ENCODE measurements around the gene HECA. TPM values are rescaled to one million over a fixed set of nuclear protein-coding genes. Genes with fewer than 3 reads are reported as not detected.
"Not testable (repeated sequence)": the region's sequence is repeated elsewhere in the genome, so short reads cannot be mapped to it uniquely, and the experiment has no call there.

The HECA gene
- polyA plus RNA-seq, 3 donors, result 14.4 to 17.4 (median 16.0) TPM

DNA sequence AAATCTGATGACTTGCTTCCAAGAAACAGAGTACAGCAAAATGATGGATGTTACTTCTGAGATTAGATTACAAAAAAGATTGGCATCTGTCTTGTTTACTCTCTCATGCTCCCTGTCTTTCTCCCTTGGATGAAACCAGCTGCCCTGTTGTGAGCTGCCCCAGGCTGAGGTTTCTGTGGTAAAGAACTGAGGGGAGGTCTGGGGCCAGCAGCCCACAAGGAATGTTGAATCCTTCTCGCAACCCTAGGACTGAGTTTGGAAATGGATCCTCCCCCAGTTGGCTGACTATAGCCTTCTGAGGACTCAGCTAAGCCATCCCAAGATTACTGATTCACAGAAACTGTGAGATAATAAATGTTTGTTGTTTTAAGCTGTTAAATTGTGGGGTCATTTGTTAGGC is 5.6 kb upstream of the HECA start:
- DNase-seq (ENCODE audit: extremely low read depth in 1 of 11, low read depth in 9 of 11, low spot score in 4 of 11), result no peak

DNA sequence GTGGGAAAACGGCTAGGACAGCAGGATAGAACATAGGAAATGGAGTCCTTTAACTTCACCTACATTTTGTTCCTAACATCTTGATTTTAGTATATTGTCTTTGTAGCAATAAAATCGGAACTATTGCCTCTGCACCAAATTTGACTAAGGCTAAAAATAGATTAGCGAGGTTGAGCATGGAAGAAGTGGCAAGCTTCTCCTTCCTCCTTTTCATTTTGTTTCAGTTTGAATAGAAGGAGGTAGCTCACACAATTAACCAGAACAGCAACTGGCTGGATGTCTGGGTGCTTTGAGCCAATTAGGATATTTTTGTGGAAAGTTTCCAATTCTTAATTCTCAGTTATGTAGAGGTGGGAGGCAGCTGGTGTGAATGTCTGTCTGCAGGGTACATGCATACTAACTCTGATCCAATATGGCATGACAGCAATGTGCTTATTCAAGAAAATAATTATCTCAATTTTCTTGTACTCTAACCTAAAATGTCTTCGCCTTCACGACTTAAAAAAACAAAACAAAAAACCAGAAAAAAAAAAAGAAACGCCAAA is 3.1 kb upstream of the HECA start:
- DNase-seq (ENCODE audit: extremely low read depth in 1 of 11, low read depth in 9 of 11, low spot score in 4 of 11), result no peak

DNA sequence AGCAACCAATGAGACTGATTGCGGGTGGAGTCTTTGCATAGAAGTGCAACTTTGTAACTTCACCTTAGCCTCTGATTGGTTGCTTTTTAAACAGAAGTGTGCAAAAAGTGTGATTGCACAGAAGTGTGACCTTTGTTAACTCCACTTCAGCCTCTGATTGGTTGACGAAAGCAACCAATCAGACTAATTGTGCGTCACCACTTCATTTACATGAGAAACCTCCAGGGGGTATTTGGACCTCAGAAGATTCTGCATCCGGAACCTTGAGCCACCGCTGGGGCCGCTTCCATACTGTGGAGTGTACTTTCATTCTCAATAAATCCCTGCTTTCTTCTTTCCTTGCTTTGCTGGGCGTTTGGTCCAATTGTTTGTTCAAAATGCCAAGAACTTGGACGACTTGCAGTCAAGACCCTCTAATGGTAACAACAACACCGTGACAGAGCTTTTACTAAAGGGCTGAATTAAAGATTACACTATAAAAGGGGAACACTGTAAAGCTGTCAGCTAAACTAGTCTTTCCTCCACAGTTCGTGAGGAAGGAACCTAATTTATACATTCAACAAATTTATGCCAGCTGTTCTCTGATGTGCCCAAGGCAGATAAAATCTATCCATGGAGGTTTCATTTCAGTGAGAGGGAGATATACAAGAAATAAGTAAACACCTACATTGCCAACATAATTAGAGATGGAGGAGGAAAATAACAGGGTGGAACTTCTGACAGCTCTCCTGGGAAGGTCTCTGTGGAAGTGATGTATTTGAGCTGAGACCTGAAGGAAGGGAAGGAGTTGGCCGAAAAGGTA is 1.4 kb upstream of the HECA start:
- no peak for DNase-seq (ENCODE audit: extremely low read depth in 1 of 11, low read depth in 9 of 11, low spot score in 4 of 11)

DNA sequence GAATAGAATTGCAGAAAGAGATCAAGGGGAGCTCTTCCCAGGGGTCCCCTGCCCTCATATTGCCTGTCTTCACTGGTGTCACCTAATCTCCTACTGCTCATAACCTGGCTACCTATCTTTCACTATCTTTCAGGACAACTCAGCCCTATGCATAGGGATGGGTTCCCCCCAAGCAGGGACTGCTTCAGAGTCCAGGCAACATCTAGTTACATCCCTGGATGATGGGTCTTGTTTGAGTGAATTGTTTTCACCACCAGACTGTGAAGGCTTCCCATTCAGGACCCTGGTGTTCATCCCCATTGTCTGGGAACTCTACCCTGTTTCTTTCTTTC is 850 bp upstream of the HECA start:
- DNase-seq (ENCODE audit: extremely low read depth in 1 of 11, low read depth in 9 of 11, low spot score in 4 of 11), result no peak

DNA sequence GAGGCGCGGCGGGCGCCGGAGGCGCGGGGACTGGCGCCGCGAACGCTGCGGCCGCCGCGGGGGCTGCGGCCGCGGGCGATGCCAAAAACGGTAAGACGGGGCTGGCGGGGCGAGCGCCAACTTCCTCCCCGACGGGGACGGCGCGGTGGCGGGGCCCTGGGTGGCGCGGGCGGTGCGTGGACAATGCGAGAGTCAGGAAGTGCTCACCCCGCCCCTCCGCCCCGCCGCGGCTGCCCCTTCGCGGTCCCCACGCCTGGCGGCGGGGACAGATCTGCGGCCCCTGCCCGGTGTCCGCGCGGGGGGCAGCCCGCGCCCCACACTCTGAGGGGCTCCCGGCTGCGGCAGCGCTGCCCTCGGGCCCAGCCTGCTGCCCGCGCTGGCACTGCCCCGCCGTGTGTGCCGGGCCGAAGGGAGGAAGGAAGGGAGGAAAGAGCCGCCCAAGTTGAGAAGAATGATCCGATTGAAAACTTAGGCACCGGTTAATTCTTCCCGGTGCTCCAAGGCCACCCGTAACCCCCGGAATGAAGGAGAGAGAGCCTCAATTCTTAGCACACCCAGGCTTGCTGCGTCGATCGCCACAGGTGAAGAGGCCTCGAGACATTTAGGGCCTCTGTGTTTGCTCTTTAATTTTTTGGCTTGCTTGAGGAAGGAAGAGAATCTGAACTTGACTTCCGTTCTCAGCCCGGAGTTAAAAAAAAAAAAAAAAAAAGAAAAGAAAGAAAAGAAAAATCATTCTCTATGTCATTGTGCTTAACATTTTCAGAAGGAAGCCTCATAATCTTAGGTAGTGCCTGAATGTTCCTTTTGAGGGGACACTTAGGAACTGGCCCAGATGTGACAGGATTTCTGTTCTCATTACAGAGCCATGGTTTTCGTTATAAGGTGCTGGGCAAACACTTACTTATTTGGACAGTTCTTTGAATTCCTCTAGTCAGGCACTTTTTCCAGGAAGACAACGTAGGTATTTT is 982 bp downstream of the HECA start:
- DNase-seq (ENCODE audit: extremely low read depth in 1 of 11, low read depth in 9 of 11, low spot score in 4 of 11), result peak in 3 of 11 donors; percentile 29 to 51 (median 33)

DNA sequence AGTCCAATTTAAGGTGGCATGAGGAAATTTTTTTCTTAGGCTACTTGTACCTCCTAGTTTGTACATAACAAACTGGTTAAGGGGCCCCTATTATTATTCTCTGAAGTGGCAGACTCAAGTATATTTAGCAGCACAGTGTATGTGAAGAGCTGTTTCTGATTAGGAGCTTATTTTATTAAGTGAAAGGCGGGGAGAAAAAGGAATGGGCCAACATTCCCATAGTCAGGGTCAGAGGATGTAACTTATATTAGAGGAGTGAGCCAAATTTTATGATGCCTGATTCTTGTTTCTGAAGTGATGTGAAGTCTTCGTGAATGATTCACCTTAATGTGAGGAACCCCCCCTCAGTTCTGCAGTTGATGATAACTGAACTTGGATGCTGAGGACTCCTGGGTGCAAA is 2.8 kb downstream of the HECA start:
- DNase-seq (ENCODE audit: extremely low read depth in 1 of 11, low read depth in 9 of 11, low spot score in 4 of 11), result no peak

DNA sequence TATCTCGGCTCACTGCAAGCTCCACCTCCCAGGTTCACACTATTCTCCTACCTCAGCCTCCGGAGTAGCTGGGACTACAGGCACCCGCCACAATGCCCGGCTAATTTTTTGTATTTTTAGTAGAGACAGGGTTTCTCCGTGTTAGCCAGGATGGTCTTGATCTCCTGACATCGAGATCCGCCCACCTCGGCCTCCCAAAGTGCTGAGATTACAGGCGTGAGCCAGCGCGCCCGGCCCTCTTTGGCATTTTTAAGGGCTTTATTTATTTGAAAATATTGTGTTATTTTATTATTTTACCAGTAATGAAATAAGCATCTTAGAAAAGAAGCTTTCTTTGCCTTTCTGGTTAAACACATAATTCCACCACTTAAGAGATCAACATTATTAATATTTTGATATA is 6.0 kb downstream of the HECA start:
- not testable (repeated sequence) for DNase-seq (ENCODE audit: extremely low read depth in 1 of 11, low read depth in 9 of 11, low spot score in 4 of 11)

DNA sequence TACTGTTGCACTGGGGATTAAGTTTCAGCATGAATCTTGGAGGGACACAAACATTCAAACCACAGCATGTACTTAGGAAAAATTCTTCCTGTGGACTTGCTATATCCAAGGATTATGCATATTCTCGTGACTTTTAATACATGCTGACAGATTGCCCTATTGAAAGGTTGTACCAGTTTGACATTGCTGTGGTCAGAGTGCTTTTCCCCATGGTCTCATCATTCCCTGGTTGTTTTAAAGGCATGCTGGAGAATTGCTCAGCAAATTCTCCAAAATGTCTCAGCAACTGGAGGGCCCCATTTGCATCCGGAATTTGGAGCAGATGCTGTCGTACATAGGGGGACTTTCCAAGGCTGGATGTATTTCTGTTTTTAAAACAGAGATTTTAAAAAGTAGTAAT is 7.4 kb downstream of the HECA start:
- no peak for DNase-seq (ENCODE audit: extremely low read depth in 1 of 11, low read depth in 9 of 11, low spot score in 4 of 11)

DNA sequence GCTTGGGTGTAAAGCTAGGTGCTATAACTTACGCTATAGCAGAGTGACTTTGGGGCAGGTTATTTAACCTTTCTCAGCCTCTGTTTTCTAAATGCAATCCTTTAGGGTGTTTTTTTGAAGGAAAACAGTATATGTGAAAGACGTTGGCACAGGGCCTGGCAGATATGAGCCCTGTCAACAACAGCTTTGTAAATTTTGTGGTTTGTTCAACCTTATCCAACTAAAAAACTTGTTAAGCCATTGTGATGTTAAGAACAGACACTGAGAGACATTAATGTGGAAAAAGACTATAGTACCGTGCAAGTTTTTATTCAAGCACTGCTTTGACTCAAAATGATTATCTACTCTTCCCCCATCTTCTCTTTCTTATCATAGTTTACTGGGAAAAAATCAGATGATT is 8.2 kb downstream of the HECA start:
- DNase-seq (ENCODE audit: extremely low read depth in 1 of 11, low read depth in 9 of 11, low spot score in 4 of 11), result no peak

DNA sequence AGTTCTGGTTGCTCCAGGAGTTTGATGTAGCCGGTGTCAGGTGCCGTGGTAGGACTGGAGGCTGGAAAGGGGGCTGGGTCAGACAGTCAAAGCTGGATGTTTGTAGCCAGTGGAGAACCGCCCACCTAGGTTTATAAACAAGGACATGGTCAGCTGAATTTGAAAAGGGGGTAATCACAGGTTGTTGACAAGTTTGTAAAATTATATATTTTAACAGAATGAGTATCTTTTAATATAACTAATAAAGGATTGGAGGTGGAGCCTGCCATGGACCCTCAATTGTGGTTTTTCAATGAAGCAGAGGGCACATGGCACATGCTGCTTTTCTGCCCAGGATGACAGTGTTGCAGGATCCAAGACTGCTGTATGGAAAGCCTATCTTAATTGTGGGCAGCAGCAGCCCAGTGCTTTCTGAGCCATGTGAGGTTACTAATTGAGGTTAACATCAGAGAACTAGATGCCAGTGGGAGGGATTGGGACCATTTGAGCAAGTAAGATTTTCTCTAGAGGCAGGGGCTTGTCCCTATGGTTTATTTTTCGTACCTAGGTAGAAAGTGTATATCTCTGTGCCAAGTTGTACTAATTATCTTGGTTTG is 9.7 kb downstream of the HECA start:
- no peak for DNase-seq (ENCODE audit: extremely low read depth in 1 of 11, low read depth in 9 of 11, low spot score in 4 of 11)

DNA sequence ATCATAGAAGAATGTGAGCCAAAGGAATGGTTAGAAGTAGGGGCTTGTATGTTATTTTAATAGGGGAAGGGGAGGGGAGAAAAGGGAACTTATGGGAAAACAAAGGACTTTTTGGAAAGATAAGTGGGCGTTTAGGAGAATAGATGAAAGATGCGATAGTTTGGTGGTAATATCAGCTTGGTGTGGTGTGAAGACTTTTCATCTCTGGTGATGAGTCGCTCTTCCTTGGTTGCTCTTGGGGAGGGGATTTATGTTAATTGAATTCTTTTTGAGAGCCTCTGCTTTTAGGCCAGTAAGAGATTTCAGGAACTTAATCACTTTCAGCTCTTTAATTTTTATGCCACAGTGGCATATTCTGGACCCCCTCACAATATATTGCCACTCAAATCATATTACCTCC is 10.8 kb downstream of the HECA start:
- no peak for DNase-seq (ENCODE audit: extremely low read depth in 1 of 11, low read depth in 9 of 11, low spot score in 4 of 11)

DNA sequence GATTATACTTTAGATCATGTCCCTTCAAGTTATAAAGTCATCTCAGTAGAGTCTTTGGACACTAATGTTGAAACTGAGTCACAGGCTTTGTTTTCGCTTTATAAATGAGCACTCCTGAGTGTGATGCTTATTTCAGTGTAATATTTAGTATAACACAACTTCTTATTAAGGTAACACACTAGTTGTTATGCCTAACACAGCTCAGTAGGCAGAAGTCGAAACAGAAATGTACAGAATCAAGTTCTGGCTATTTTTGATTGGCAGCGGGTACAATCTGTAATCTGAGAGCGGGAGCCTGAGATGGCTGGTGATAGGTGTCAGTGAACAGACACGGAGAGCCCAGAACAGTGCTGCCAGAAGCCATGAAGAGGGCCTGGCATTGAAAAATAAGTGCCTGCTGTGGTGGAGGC is 11.4 kb downstream of the HECA start:
- no peak for DNase-seq (ENCODE audit: extremely low read depth in 1 of 11, low read depth in 9 of 11, low spot score in 4 of 11)

DNA sequence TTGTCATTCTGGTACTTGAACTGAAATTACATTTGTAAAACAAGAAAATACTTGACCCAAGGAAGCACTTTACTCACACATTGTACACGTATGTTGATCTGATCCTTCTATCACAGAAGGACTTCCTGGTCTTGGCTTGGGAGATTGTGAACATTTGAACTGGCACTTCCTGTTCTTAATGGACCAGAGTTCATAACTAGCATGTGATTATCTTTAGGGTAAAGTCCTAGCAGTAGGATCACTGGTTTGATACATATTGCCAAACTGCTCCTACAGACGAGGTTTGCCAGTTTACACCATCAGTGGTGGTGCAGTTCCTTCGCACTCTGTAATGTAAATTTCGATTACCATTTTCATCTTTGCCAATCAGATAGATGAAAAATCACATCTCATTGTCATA is 12.7 kb downstream of the HECA start:
- no peak for DNase-seq (ENCODE audit: extremely low read depth in 1 of 11, low read depth in 9 of 11, low spot score in 4 of 11)

DNA sequence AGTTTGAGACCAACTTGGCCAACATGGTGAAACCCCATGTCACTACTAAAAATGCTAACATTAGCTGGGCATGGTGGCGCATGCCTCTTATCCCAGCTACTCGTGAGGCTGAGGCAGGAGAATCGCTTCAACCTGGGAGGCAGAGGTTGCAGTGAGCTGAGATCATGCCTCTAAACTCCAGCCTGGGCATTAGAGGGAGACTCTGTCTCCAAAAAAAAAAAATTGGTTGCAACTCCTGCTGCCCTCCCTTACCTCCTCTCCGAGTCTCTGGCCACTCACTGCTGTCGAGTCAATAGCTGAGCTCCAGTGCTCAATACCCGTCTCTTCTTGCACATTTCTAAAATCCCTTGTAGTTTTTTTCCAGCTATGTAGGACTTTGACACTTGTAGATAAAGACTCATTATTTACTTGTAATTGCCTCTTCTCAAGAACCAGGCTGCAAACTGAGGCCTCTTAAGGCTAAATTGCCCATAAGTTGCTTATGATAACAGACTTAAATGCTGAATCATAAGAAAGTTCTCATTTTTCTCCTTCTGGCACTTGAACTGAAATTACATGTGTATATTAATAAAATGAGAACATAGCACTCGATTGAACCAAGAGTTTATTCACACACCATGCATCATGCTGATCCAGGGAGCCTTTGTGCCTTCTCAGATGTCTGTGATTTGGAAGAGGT is 13.8 kb downstream of the HECA start:
- DNase-seq (ENCODE audit: extremely low read depth in 1 of 11, low read depth in 9 of 11, low spot score in 4 of 11), result no peak

DNA sequence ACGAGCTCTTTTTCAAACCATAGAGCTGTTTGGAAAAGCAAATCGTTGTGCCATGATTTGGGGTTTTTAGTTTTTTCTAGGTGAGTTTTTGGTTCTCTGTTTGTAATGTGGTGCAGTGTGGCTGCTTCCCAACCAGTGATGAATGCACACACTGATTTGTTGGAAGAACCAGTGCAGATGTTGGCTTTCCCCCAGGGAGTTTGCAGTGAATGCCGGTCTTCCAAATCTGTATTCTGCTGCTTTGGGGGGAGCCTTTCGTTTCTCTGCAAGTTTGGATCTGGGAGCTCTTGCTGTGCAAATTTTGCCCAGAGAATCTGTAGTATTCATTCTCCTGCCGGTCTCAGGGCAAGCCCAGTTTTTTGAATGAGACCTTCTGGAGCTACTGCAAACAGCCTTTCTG is 14.5 kb downstream of the HECA start:
- DNase-seq (ENCODE audit: extremely low read depth in 1 of 11, low read depth in 9 of 11, low spot score in 4 of 11), result no peak

DNA sequence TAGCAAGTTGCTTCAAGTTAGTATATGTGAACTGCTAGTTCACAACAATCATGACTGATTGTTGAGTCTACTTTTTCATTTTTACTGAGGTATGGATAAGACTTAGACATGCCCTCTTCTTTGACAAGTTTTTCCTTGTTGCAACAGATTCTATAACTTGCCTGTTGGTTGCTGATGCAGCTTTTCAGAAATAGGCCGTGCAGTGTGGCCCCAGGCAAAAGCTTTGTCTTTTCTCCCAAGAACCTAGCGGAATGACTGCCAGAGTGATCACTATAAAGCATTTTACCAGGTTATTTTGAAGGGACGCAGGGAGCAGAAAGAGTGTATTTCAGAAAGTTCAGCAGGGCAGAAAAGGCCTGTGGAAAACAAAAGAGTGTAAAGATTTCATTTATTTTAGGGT is 16.0 kb downstream of the HECA start:
- DNase-seq (ENCODE audit: extremely low read depth in 1 of 11, low read depth in 9 of 11, low spot score in 4 of 11), result no peak

DNA sequence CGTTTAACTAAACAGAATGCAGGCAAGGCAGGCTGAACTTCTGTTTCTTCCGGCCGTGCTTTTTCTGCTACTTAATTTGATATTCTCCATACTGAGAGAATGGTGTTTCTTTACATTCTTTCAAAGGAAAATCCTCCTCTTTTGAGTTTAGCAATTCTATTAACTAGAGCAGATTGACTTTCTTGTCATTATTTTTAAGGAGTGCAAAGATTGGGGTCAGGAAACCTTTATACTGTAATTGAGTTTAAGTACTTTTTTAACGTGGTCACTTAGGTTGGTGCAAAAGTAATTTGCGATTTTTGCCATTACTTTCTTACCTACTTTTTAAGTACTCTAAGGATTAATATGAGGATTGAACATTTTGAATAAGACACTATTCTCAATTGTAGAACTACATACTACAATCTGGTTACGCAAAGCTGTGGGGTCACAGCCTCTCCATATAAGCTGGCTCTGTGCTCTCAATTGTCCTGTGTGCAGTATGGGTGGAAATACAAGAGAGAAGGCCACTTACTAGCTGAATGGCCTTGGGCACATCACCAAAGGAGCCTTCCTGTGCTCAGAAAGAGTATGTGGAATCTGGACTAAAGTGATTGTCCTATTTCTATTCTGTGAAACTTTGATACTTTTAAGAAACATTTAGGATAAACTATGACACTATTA is 16.7 kb downstream of the HECA start:
- DNase-seq (ENCODE audit: extremely low read depth in 1 of 11, low read depth in 9 of 11, low spot score in 4 of 11), result no peak

DNA sequence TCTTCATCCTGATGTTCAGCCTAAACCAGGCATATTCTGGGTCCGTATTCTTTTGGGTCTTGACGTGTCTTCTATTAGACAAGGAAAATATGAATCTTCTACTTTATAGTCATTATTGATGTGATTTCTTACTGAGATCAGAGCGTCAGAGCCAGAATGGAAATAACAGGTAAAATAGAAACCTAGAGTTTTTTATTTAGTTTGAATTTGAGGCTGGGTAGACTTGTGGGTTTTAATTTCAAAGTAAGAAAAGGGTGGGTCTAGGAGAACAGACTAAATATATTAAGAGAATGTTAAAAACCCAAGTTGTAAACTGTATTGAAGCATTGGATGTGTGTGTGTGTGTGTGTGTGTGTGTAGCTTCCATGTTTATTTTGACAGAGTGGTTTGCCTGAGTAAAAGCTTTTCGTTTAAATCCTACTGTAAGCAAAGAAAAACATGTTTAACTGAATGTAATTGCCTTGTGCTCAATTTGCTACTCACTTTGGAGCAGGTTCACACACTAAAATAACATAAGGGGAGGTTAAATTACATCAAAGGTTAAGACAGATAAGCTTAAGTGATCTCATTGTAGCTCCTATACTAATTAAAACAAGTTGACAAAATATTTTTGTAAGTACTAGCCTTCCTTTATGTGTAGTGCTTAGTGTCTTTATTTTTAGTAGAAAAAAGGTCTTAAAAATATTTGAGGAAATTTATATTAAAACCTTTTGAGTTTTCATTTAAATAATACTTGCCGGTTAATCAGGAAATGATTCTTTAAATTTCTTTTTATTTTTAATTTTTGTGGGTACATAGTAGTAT is 17.4 kb downstream of the HECA start:
- no peak for DNase-seq (ENCODE audit: extremely low read depth in 1 of 11, low read depth in 9 of 11, low spot score in 4 of 11)

Measured in renal cortex interstitium (tissue), 11 donors.